Left renal cortex interstitium (tissue), 4 donors: ENCODE measurements around the gene SEC24D. TPM values are rescaled to one million over a fixed set of nuclear protein-coding genes. Genes with fewer than 3 reads are reported as not detected.
A peak's percentile ranks its signal among the peaks of the same experiment; 100 is the strongest.
"Not testable (repeated sequence)": the region's sequence is repeated elsewhere in the genome, so short reads cannot be mapped to it uniquely, and the experiment has no call there.

Experiments
- DNase-seq, 4 donors: peaks; one replicate each; pipeline ENCODE4 v3.0.0-alpha.2; 2013; ENCODE audit warnings: low read depth in 4 of 4, low spot score in 2 of 4, missing footprints in 1 of 4
- polyA plus RNA-seq, 4 donors: library from polyadenylated mRNA; unstranded; fragments of 120-200 nt; gene quantifications; one replicate each; pipeline ENCODE4 v1.2.1, GENCODE V29; 2013; ENCODE audit not compliant: insufficient read length in 4 of 4

Gene SEC24D
- 10 to 100 TPM; 33.5 to 45.0 (median 38.4) TPM for polyA plus RNA-seq

- DNase-seq = peak; percentile 63 to 80 (median 74)
These were observed at the start of gene SEC24D for GRCh38 chr4:118835571-118836300. TSS of gene SEC24D (minus strand) at chr4:118836126. CDS start at chr4:118833696, 2,430 bp downstream.

GRCh38 chr4:118884716-118885115 lies 48.8 kb upstream of the SEC24D start:
- no peak for DNase-seq

GRCh38 chr4:118883861-118884260 lies 47.9 kb upstream of the SEC24D start:
- no peak for DNase-seq

- no peak for DNase-seq
These were observed 45.7 kb upstream of the SEC24D start for GRCh38 chr4:118881512-118882146.

- DNase-seq = no peak
These were observed 43.5 kb upstream of the SEC24D start for GRCh38 chr4:118879409-118879808.

- DNase-seq = not testable (repeated sequence)
These were observed 42.6 kb upstream of the SEC24D start for GRCh38 chr4:118878507-118878906.

- no peak for DNase-seq
These were observed 41.9 kb upstream of the SEC24D start for GRCh38 chr4:118877797-118878196.

GRCh38 chr4:118872181-118872580 lies 36.3 kb upstream of the SEC24D start:
- DNase-seq = no peak

- no peak for DNase-seq
These were observed 33.9 kb upstream of the SEC24D start for GRCh38 chr4:118869808-118870342.

- DNase-seq = no peak
These were observed 31.6 kb upstream of the SEC24D start for GRCh38 chr4:118867311-118868067.

- DNase-seq = no peak
These were observed 30.5 kb upstream of the SEC24D start for GRCh38 chr4:118866442-118866841.

GRCh38 chr4:118865091-118865708 lies 29.3 kb upstream of the SEC24D start:
- no peak for DNase-seq

GRCh38 chr4:118858779-118859178 lies 22.9 kb upstream of the SEC24D start:
- DNase-seq = no peak

- no peak for DNase-seq
These were observed 21.8 kb upstream of the SEC24D start for GRCh38 chr4:118857760-118858159.

GRCh38 chr4:118850488-118851173 lies 14.7 kb upstream of the SEC24D start:
- DNase-seq = no peak

GRCh38 chr4:118849867-118850487 lies 14.1 kb upstream of the SEC24D start:
- DNase-seq = no peak

- no peak for DNase-seq
These were observed 13.0 kb upstream of the SEC24D start for GRCh38 chr4:118848901-118849300.

GRCh38 chr4:118848242-118848641 lies 12.3 kb upstream of the SEC24D start:
- no peak for DNase-seq

GRCh38 chr4:118846979-118847378 lies 11.1 kb upstream of the SEC24D start:
- DNase-seq = no peak
